Karpas-422 (cell line): ENCODE measurements around the gene ODAPH. TPM values are rescaled to one million over a fixed set of nuclear protein-coding genes. Genes with fewer than 3 reads are reported as not detected.
"Not testable (repeated sequence)": the region's sequence is repeated elsewhere in the genome, so short reads cannot be mapped to it uniquely, and the experiment has no call there.

Experiments
- DNase-seq: peaks from one replicate; pipeline ENCODE4 v3.0.0-alpha.2; 2015
- H2AFZ ChIP-seq: fragments of 200-600 bp; sonication (generic); 2 replicates; pipeline ENCODE4 v1.6.1; 2014; ENCODE audit warnings: antibody characterized with exemption, low read length, mixed read lengths
- H3K27ac ChIP-seq: fragments of 200-600 bp; sonication (generic); 2 replicates; pipeline ENCODE4 v1.5.1; 2014; ENCODE audit warnings: mild to moderate bottlenecking, low read length, moderate library complexity
- H3K27me3 ChIP-seq: fragments of 200-600 bp; sonication (generic); 2 replicates; pipeline ENCODE4 v1.6.1; 2014; ENCODE audit warnings: low read length, mixed read lengths
- H3K36me3 ChIP-seq: fragments of 200-600 bp; sonication (generic); 2 replicates; pipeline ENCODE4 v1.6.1; 2014; ENCODE audit warnings: low read length, mixed read lengths; ENCODE audit not compliant: insufficient read depth
- H3K4me1 ChIP-seq: fragments of 200-600 bp; sonication (generic); 2 replicates; pipeline ENCODE4 v1.6.1; 2014; ENCODE audit warnings: mild to moderate bottlenecking, low read length, mixed read lengths
- H3K4me2 ChIP-seq: fragments of 200-600 bp; sonication (generic); 2 replicates; pipeline ENCODE4 v1.6.1; 2014; ENCODE audit warnings: low read length, low read depth, mild to moderate bottlenecking; ENCODE audit not compliant: poor library complexity, severe bottlenecking
- H3K4me3 ChIP-seq: fragments of 200-600 bp; sonication (generic); 2 replicates; pipeline ENCODE4 v1.5.1; 2014; ENCODE audit warnings: mild to moderate bottlenecking, antibody characterized with exemption, low read length, mixed read lengths
- H3K79me2 ChIP-seq: fragments of 200-600 bp; sonication (generic); 2 replicates; pipeline ENCODE4 v1.6.1; 2014; ENCODE audit warnings: mild to moderate bottlenecking, low read length, mixed read lengths
- H3K9ac ChIP-seq: fragments of 200-600 bp; sonication (generic); 2 replicates; pipeline ENCODE4 v1.6.0; 2014; ENCODE audit warnings: low read length
- H3K9me2 ChIP-seq: fragments of 200-600 bp; sonication (generic), shearing (Covaris generic); replicated peaks from 2 replicates; pipeline ENCODE4 v1.6.0; 2014; ENCODE audit warnings: mild to moderate bottlenecking, low read length, moderate library complexity; ENCODE audit not compliant: insufficient read depth
- H3K9me3 ChIP-seq: fragments of 300-700, 200-600 bp; sonication (generic); 2 replicates; pipeline ENCODE4 v1.6.1; 2014; ENCODE audit warnings: low read length, mixed read lengths
- H4K20me1 ChIP-seq: fragments of 200-600 bp; sonication (generic); 2 replicates; pipeline ENCODE4 v1.6.1; 2014; ENCODE audit warnings: mild to moderate bottlenecking, antibody characterized with exemption, low read length, low read depth; ENCODE audit not compliant: insufficient read depth
- total RNA-seq: library from RNA; depleted of rRNA; stranded (reverse); fragments of >200 nt; shearing (Covaris generic); gene quantifications from 2 replicates; pipeline ENCODE4 v1.2.3, GENCODE V29; 2014; ENCODE audit warnings: low replicate concordance

Gene ODAPH
- total RNA-seq, 1 experiment from 2014 or later = not detected

GRCh38 chr4:75533339-75533887 is 22.5 kb upstream of the ODAPH start:
- H3K4me2 ChIP-seq, H3K4me3 ChIP-seq, DNase-seq, H3K9ac ChIP-seq, H3K27me3 ChIP-seq, H2AFZ ChIP-seq, H3K36me3 ChIP-seq, H3K27ac ChIP-seq, H4K20me1 ChIP-seq, H3K79me2 ChIP-seq, H3K9me2 ChIP-seq, H3K9me3 ChIP-seq, H3K4me1 ChIP-seq: not testable (repeated sequence)

DNA sequence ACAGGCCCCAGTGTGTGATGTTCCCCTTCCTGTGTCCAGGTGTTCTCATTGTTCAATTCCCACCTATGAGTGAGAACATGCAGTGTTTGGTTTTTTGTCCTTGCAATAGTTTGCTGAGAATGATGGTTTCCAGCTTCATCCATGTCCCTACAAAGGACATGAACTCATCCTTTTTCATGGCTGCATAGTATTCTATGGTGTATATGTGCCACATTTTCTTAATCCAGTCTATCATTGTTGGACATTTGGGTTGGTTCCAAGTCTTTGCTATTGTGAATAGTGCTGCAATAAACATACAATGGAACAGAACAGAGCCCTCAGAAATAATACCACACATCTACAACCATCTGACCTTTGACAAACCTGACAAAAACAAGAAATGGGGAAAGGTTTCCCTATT is 21.9 kb upstream of the ODAPH start:
- not testable (repeated sequence) for H4K20me1 ChIP-seq, H3K36me3 ChIP-seq, H3K4me3 ChIP-seq, H2AFZ ChIP-seq, H3K9ac ChIP-seq, H3K9me2 ChIP-seq, H3K79me2 ChIP-seq, H3K4me1 ChIP-seq, H3K27ac ChIP-seq, H3K9me3 ChIP-seq, DNase-seq, H3K4me2 ChIP-seq, H3K27me3 ChIP-seq

- H3K79me2 ChIP-seq, H3K9me3 ChIP-seq, H3K4me3 ChIP-seq, H4K20me1 ChIP-seq, DNase-seq, H3K9ac ChIP-seq, H3K9me2 ChIP-seq, H2AFZ ChIP-seq, H3K4me1 ChIP-seq, H3K4me2 ChIP-seq, H3K27ac ChIP-seq, H3K36me3 ChIP-seq, H3K27me3 ChIP-seq: not testable (repeated sequence)
Observed at GRCh38 chr4:75537308-75537707, 18.6 kb upstream of the ODAPH start.

GRCh38 chr4:75542824-75543223 is 13.0 kb upstream of the ODAPH start:
- Histone ChIP-seq H4K20me1 (no peaks in the 10 kb centered on the region), H3K9me3 (no peaks in the 10 kb centered on the region), H3K27me3 (no peaks in the 10 kb centered on the region), H3K4me2 (no peak overlapping the region), H3K4me1 (no peaks in the 10 kb centered on the region), H2AFZ (no peak overlapping the region), H3K9me2 (no peaks in the 10 kb centered on the region), H3K4me3 (no peak overlapping the region), H3K79me2 (no peaks in the 10 kb centered on the region), H3K36me3 (no peaks in the 10 kb centered on the region), H3K9ac (no peak overlapping the region), H3K27ac (no peak overlapping the region)
- no peak for DNase-seq

DNA sequence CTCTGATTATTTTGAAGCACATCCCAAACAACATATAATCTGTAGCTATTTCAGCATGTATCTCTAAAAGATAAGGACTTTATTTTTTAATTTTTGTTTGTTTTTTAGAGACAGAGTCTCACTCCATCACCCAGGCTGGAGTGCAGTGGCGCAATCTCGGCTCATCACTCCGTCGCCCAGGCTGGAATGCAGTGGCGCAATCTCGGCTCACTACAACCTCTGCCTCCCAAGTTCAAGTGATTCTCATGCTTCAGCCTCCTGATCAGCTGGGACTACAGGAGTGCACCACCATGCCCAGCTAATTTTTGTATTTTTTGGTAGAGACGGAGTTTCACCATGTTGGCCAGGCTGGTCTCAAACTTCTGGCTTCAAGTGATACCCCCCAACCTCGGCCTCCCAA is 11.6 kb upstream of the ODAPH start:
- H3K27ac ChIP-seq, H3K9ac ChIP-seq, H3K4me2 ChIP-seq, H3K9me3 ChIP-seq, H2AFZ ChIP-seq, H3K27me3 ChIP-seq, DNase-seq, H3K4me1 ChIP-seq, H4K20me1 ChIP-seq, H3K36me3 ChIP-seq, H3K79me2 ChIP-seq, H3K9me2 ChIP-seq, H3K4me3 ChIP-seq: not testable (repeated sequence)

DNA sequence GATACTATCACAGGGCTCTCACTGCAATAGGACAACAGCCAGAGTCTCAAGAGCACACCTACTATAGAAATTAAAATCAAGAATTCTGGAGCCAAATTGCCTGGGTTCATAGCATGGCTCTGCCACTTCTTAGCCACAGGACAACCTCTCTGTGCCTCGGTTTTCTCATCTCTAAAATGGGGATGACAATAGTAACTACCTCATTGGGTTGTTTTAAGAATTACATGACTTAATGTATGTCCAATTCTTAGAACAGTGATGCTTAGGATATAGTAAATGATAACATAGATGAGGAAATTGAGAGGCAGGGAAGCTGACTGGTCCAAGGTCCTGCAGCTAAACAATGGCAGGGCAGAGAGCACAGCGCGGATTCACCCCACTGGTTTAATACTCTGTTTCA is 11.0 kb upstream of the ODAPH start:
- H3K4me3 ChIP-seq = no peak overlapping the region
- H3K9ac ChIP-seq = no peak overlapping the region
- H3K36me3 ChIP-seq = no peaks in the 10 kb centered on the region
- no peaks in the 10 kb centered on the region for H3K27me3 ChIP-seq
- no peak for DNase-seq
- no peaks in the 10 kb centered on the region for H3K9me2 ChIP-seq
- no peaks in the 10 kb centered on the region for H3K9me3 ChIP-seq
- H4K20me1 ChIP-seq = no peaks in the 10 kb centered on the region
- no peak overlapping the region for H3K4me2 ChIP-seq
- H3K27ac ChIP-seq = no peak overlapping the region
- H3K4me1 ChIP-seq = no peaks in the 10 kb centered on the region
- no peak overlapping the region for H2AFZ ChIP-seq
- H3K79me2 ChIP-seq = no peaks in the 10 kb centered on the region

- DNase-seq = no peak
- Histone ChIP-seq H3K9me2 (no peaks in the 10 kb centered on the region), H4K20me1 (no peaks in the 10 kb centered on the region), H3K9ac (no peak overlapping the region), H3K27ac (no peak overlapping the region), H2AFZ (no peak overlapping the region), H3K9me3 (no peaks in the 10 kb centered on the region), H3K36me3 (no peaks in the 10 kb centered on the region), H3K27me3 (no peaks in the 10 kb centered on the region), H3K4me3 (no peak overlapping the region), H3K4me2 (no peak overlapping the region), H3K4me1 (no peaks in the 10 kb centered on the region), H3K79me2 (no peaks in the 10 kb centered on the region)
Observed at GRCh38 chr4:75545526-75545925, 10.3 kb upstream of the ODAPH start.

GRCh38 chr4:75547647-75548387 is 8.0 kb upstream of the ODAPH start:
- DNase-seq = no peak
- Histone ChIP-seq H3K79me2 (no peaks in the 10 kb centered on the region), H3K9me2 (no peaks in the 10 kb centered on the region), H3K4me2 (no peak overlapping the region), H3K27ac (no peak overlapping the region), H3K9ac (no peak overlapping the region), H2AFZ (no peak overlapping the region), H3K4me1 (no peaks in the 10 kb centered on the region), H3K9me3 (no peaks in the 10 kb centered on the region), H3K27me3 (no peaks in the 10 kb centered on the region), H4K20me1 (no peaks in the 10 kb centered on the region), H3K4me3 (no peak overlapping the region), H3K36me3 (no peaks in the 10 kb centered on the region)
